ENCODE results near the gene PABPN1L.

PABPN1L gene

GRCh38 chr16:88879788-88880055, 13.3 kb upstream of the PABPN1L start:
- no peak for DNase-seq (ENCODE audit: low spot score)
- in situ Hi-C loops (cut with MboI; ENCODE audit: low sequenced_read_pairs, unreplicated experiment) = no loop called here
- TF ChIP-seq, protein P1, sequence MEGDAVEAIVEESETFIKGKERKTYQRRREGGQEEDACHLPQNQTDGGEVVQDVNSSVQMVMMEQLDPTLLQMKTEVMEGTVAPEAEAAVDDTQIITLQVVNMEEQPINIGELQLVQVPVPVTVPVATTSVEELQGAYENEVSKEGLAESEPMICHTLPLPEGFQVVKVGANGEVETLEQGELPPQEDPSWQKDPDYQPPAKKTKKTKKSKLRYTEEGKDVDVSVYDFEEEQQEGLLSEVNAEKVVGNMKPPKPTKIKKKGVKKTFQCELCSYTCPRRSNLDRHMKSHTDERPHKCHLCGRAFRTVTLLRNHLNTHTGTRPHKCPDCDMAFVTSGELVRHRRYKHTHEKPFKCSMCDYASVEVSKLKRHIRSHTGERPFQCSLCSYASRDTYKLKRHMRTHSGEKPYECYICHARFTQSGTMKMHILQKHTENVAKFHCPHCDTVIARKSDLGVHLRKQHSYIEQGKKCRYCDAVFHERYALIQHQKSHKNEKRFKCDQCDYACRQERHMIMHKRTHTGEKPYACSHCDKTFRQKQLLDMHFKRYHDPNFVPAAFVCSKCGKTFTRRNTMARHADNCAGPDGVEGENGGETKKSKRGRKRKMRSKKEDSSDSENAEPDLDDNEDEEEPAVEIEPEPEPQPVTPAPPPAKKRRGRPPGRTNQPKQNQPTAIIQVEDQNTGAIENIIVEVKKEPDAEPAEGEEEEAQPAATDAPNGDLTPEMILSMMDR (IDR thresholded peaks at IDR 0.05; ENCODE audit: borderline replicate concordance, control extremely low read depth, extremely low read depth, insufficient read depth, missing control alignments) = no peak

DNA sequence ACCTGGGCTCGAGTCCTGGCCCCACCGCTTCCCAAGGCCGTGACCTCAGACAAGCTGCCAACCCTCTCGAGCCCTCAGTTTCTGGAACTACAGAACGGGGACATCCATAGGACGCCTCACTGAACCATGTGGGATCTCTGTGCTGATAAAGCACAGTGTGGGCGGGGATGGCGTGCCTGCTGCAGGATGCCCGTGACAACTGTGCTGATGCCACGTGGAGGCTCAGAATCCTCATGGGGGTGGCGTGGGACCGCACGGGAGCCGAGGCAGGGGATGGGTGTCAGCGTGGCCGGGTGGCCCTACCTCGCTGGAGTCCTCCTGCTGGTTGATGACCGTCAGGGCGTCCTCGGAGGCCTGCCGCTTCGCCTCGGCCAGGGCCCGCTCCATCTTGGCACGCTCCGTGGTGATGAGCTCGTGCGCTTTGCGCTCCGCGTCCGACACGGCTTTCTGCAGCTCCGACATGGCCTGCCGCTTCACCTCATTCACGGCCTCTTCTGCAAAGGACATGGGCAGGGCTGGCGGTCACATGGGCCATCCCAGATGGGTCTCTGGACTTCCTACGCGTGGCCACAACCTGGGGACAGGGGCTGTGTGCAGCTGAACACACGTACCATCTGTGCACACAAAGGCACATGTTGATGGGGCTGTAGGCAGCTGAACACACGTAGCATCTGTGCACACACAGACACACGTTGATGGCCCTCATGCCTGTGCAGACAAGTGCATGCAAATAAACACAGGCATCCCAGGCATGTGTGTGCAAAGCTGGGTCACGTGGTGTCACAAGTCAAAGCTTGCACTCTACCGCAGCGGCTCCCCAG, 12.7 kb upstream of the PABPN1L start:
- DNase-seq (ENCODE audit: low spot score) = no peak
- in situ Hi-C loops (cut with MboI; ENCODE audit: low sequenced_read_pairs, unreplicated experiment) = no loop called here
- TF ChIP-seq, protein P1 (IDR thresholded peaks at IDR 0.05; ENCODE audit: borderline replicate concordance, control extremely low read depth, extremely low read depth, insufficient read depth, missing control alignments) = no peak

- in situ Hi-C loops (cut with MboI; ENCODE audit: low sequenced_read_pairs, unreplicated experiment) = no loop called here
- DNase-seq (ENCODE audit: low spot score) = no peak
- TF ChIP-seq, protein P1 (IDR thresholded peaks at IDR 0.05; ENCODE audit: borderline replicate concordance, control extremely low read depth, extremely low read depth, insufficient read depth, missing control alignments) = no peak
Observed at GRCh38 chr16:88878356-88878755, 11.9 kb upstream of the PABPN1L start.

DNA sequence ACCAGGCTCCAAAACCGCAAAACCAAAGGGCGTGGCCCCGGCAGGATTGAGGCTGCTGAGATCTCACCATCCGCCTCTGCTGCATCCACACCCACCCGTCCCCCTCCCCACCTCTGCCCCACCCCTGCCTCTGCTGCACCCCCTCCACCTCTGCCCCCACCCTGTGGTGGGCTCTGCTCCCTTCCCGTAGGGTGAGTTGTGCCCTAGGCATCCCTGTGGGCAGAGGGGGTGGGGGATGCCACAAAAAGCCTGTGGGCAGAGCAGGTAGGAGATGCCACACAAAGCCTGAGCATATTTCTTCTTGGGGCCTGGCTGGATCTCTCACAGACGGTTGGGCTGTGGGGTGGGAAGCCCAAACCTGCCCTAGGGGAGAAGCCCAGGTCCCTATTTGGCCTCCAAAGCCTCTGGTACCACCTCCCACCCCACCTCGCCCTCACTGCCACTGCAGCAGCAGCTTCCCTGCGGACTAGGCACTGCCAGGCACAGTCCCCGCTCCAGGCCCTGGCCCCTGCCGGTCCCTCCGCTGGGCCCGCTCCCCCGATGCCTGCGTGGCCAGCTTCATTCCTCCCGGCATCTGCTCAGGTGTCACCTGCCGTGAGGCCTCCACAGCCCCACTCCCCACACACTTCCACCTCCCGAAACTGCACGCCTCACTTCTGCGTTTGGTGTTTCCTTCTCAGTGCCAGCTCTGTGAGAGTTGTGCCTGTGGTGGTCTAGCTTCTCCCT, 11.3 kb upstream of the PABPN1L start:
- in situ Hi-C loops (cut with MboI; ENCODE audit: low sequenced_read_pairs, unreplicated experiment) = no loop called here
- TF ChIP-seq, protein P1 (IDR thresholded peaks at IDR 0.05; ENCODE audit: borderline replicate concordance, control extremely low read depth, extremely low read depth, insufficient read depth, missing control alignments) = no peak
- DNase-seq (ENCODE audit: low spot score) = no peak

DNA sequence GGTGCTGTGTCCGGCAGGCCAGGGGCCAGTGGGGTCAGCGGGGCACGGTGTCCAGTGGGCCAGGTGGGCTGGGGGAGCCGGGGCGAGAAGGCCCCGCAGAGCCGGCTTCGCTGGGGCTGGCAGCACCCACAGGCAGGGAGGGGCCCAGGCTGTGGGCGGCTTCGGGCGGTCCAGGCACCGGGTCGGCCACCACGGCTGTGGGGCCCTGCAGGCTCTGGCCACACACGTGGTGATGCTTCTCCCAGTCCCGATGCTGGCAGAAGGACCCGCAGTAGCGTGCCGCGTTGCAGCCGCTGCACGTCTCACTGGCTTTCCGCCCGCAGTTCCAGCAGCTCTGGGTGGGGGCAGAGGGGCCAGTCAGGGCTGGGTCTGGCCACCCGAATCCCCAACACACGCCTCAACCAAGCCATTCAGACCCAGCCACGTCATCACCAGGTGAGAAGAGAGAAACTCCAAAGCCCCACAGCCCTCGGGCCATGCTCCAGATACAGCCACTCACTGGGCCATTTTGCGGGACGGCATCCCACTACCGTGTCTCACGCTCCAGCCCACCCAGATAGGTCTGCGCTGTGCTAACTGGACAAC, 10.6 kb upstream of the PABPN1L start:
- no peak for DNase-seq (ENCODE audit: low spot score)
- in situ Hi-C loops (cut with MboI; ENCODE audit: low sequenced_read_pairs, unreplicated experiment) = no loop called here
- TF ChIP-seq, protein P1 (IDR thresholded peaks at IDR 0.05; ENCODE audit: borderline replicate concordance, control extremely low read depth, extremely low read depth, insufficient read depth, missing control alignments) = no peak

GRCh38 chr16:88875703-88876234, 9.3 kb upstream of the PABPN1L start:
- in situ Hi-C loops (cut with MboI; ENCODE audit: low sequenced_read_pairs, unreplicated experiment) = no loop called here
- no peak for DNase-seq (ENCODE audit: low spot score)
- TF ChIP-seq, protein P1 (IDR thresholded peaks at IDR 0.05; ENCODE audit: borderline replicate concordance, control extremely low read depth, extremely low read depth, insufficient read depth, missing control alignments) = no peak
